Suppressor macrophage treated with lipopolysaccharide for 1 hour (primary cell): ENCODE results near the gene STPG3.

ENCODE experiments used
- DNase-seq, 3 donors: peaks; one replicate each; pipeline ENCODE4 v3.0.0-alpha.2; 2020 to 2022

STPG3 gene

DNA sequence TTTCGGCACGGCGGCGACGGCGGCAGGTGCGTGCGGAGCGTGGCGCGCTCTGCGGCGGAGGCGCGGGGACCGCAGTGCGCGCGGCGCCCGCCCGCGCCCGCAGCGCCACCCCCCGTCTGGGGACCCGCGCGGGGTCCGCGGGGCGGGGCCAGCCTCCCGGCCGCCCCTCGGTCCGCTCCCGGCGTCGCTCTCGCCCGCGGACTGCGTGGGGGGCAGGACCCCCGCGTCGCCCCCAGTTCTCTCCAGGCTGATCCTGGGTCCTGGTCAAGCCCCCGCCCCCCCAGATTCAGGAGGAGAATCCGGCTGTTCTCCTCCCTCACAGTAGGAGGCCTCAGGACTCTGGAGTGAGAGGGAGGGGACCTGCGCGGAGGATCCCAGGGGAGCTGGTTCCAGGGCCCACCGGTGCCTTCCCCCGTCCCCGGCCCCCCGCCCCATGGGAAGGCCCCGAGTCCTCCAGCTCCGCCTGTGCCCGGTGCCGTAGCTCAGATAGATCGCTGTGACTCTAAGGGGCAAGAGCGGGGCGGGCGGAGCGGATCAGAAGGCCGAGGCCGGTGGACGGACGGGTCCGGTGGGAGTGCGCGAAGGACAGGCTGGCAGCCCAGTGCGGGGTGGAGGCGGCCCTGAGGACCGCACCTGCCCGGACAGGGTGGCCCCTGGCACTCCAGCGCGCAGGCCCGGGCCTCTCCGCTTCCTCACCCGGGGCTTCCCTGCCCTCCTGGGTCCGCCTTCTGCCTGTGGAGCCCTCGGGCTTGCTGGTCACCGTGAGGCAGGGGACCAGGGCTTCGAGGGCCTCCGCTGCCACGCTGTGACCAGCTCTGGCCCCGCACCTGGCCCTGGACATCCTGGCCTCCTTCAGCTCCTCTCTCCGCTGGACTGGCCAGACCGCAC lies 28.7 kb upstream of the STPG3 start, which contains the start of gene RNF208:
RNF208 (minus strand) TSS at position 51 of the 888 bp plus-strand sequence. CDS start 1,028 bp downstream, outside the sequence.
- peak in 2 of 3 donors; percentile 9 to 45 for DNase-seq

DNA sequence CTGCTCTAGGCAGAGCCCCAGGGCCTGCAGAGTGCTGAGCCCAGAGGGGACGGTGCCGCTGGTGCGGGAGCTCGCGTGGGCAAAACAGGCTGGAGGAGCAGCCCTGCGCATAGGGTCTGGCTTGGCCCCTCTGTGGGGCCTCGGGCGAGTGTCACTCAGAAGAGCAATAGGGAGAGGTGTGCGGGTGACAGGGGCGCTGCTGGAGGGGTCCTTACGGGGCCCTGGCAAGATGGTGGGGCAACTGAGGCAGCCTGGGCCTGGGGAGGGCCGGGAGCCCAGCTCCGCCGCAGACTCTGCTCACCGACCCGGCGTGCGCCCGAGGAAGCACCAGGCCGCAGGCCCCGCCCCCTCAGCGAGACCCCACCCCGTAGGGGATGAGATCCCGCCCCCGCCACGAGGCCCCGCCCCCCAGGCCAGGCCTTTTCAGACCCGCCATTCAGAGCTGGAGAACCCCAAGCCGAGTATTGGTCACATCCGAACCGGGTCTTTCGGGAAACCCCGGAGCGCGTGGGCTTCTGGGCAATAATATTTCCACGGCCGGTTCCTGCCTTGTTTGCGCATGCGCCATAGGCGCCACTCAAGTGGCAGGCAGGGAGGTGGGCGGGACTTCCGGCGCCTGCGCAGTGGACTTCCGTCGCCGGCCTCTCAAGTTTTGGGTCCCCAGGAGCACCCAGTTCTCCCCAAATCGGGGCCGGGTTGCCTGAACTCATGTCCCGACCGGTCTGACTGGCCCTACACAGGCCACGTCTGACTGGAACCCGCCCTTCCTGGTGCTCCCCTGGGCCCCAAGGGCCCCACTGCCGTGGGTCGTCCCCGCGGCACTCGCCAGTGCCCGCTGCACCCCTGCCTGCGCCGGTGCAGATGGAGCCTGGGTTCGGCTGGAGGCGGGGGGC lies 27.8 kb upstream of the STPG3 start:
- peak; percentile 99 to 100 (median 100) for DNase-seq

DNA sequence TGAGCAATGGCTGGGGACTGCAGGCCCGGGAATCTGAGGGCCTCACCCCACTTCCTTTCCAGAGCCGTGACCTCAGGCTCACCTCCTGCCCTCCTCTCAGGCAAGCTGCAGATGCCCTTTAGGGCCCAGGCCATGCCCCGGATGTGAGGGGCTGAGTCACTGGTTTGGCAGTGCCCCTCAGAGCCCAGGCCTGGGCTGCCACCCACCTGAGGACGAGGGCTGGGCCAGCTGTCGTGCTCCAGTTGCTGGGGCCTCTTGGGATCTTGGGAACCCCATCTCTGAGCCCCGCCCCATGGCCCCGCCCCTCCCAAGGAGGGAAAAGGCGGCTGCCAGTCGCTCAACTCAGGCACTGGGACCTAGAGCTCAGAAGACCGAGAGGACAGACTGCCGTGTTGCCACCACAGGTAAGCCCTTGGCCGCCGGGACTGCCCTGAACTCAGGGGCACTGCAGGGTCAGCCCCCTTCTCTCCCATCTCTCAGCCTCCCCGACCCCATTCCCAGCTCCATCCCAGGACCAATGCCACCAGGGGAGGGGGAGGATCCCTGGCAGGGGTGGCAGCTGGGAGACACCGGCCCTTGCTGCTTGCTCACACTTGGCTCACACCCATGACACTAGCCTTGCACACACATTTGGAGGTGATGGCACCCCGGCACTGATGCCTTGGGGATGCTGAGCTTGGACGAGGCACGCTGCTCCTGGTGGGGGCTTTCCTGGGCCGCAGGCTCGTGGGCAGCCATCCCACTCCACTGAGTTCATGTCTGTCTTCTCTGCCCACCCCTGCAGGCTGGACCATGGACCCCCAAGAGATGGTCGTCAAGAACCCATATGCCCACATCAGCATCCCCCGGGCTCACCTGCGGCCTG lies 26.0 kb upstream of the STPG3 start, which contains the start of gene CYSRT1:
CYSRT1 (plus strand) TSS at position 345 of the 865 bp plus-strand sequence; CDS start at position 793, 448 bp downstream.
- peak; percentile 29 to 42 (median 41) for DNase-seq

DNA sequence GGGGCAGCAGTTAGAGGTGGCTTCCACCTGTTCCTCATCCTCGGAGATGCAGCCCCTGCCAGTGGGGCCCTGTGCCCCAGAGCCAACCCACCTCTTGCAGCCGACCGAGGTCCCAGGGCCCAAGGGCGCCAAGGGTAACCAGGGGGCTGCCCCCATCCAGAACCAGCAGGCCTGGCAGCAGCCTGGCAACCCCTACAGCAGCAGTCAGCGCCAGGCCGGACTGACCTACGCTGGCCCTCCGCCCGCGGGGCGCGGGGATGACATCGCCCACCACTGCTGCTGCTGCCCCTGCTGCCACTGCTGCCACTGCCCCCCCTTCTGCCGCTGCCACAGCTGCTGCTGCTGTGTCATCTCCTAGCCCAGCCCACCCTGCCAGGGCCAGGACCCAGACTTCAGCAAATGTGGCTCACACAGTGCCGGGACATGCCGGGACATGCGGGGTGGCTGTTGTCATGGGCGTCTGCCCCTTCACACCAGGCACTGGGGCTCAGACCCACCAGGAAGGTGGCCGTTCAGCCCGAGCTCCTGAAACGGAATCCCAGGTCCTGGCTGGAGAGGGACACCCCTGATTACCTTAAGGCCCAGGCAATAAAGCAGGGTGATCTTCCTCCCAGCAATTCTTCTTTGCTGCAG lies 25.3 kb upstream of the STPG3 start:
- DNase-seq, result no peak

DNA sequence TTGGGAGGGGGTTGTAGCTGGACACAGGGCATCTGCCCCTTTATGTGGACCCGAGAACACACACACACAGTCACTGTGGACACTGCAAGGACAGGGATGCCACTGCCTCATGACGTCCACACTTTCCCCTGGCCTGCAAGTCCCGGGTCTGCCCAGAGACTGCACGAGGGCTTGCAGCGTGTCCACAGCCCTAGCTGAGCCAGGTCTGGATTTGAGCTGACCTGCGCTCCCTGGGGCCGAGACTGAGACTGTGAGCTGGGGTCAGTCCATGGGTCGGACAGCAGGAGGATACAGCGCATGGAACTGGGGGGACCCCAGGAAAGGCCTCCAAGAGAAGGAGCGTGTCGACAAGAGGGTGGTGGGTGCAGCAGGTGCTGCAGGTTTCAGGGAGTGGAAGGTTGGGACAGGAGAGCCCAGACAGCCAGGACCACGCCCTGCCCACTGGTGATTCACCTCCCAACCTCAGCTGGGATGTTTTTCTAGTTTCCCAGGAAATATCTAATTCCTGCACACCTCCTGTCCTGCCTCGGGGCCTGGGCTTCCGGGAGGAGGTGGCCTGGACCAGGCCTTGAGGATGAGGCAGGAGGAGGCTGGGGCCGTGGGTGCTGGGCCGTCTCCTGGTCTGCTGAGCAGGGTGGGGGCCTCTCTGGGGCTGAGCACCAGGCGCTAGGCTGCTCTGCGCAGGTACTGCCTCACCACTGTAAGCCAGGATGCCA lies 24.6 kb upstream of the STPG3 start:
- no peak for DNase-seq

DNA sequence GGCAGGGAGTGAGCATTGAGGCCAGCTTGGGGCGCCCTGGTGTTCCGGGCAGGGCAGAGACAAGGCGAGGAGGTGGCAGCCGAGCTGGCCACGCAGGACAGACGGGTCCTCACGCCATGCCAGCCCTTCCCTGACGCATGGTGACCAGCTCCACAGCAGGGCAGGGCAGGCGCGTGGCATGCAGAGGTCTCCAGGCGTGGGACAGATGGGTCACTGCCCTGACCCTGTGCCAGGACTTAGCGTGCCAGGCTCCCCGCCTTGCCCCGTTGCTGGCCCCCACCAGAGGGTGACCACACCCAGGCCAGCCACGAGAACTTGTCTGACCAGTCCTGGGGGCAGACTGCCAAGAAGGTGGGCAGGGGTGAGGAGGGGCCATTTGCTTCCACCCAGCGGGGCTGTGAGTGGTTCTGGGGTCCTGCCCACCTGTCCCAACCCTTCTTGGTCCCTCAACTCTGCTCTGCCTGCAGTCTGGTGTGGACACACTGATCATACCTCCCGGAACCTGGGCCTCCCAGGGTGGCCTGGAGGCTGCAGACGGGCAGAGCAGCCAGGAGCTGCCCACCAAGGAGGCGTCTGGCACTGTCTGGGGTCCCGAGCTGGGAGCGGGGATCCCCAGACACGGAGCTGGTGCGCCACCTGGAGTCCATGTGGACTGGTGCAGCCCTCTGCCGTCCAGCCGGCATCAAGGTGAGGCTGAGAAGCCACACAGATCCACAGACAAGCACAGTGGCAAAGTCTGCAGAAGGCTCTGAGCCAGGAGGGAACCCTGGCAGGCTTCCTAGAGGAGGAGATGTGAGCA lies 23.8 kb upstream of the STPG3 start, which contains the start of gene RNF224:
RNF224 (plus strand) TSS at position 449 of the 799 bp plus-strand sequence. CDS start 834 bp downstream, outside the sequence.
- DNase-seq, result peak; percentile 70 to 85 (median 79)

DNA sequence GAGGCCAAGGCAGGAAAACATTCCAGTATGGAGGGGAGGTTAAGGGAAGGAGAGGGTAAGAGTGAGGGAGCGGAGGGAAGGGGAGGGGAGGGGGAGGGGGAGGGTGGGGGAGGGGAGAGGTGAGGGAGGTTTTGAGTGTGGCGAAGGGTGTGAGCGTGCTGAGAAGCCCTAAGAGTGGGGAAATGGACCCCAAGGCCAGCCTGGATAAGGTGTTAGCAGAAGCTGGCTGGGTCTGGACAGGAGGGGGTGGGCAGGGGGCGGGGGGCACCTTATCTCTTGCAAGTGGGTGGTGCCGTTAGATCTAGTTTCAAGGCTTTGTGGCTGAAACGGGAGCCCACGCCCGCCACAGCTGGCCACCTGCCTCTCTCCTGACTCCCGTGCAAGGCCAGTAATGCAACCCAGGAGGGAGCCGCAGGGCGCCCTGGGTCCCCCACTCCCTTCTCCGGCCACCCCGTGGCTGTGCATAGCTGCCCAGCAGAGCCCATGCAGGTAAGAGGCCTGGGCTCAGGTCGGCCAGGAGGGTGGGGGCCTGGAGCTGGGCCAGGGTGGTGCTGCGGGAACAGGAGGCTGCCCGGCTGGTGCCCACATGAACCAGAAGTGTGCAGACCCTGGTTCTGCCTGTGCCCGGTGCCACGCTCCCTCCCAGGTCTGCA lies 23.1 kb upstream of the STPG3 start:
- DNase-seq, result no peak

DNA sequence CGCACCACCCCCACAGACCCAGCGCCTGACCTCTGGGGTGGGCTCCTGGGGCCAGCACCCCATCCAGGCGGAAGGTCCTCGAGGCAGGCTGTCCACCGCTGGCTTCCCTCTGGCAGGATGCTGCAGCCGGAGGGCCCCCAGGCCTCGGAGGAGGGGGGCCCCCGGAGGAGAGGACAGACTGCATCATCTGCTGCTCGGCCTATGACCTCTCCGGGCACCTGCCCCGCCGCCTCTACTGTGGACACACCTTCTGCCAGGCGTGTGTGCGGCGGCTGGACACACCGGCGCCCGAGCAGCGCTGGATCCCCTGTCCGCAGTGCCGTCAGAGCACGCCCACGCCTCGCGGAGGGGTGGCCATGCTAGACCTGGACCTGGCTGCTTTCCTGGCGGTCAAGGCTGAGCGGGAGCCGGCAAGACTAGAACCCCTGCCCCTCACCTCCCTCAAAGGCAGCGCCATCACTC lies 22.5 kb upstream of the STPG3 start:
- DNase-seq, result no peak

DNA sequence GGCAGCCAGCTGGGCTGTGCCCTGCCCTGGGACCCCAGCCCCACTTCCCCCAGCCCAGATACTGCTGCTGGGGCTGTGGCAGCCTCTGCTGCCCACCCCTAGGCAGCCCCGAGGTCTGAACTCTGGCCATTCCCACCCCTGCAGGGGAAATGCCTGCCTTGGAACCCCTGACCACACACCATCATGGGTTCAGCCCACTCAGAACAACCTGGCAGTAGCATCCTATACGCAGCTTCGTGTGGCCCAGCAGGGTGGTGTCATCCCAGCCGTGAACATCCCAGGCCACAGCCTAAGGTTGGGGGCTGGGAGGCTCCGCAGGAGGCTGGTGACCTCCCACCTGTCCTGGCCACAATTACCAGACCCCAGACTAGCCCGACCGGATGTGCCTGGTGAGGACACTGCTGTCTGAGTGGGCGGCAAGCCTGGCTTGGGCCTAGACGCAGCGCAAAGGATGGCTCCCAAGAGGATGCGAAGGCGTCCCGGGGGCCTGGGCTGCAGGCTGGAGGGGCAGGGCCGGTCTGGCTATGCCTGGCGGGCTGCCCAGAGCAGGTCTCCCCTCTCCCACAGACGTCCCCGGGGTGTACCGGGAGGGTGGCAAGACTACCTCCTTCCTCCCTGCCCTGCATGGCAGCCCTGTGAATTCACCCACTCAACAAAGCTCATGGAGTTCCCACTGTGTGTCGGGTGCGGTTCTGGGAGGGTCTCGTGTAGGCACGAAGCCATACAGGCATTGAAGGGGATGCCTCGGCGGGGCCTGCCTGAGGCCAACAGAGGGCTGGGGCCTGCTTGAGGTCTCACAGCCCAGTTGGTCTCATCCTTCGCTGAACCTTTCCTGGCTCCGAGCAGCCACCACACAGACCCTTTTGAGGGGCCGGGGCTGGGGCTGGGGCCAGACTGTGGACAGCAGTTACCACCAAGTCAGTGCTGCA lies 21.9 kb upstream of the STPG3 start:
- no peak for DNase-seq

DNA sequence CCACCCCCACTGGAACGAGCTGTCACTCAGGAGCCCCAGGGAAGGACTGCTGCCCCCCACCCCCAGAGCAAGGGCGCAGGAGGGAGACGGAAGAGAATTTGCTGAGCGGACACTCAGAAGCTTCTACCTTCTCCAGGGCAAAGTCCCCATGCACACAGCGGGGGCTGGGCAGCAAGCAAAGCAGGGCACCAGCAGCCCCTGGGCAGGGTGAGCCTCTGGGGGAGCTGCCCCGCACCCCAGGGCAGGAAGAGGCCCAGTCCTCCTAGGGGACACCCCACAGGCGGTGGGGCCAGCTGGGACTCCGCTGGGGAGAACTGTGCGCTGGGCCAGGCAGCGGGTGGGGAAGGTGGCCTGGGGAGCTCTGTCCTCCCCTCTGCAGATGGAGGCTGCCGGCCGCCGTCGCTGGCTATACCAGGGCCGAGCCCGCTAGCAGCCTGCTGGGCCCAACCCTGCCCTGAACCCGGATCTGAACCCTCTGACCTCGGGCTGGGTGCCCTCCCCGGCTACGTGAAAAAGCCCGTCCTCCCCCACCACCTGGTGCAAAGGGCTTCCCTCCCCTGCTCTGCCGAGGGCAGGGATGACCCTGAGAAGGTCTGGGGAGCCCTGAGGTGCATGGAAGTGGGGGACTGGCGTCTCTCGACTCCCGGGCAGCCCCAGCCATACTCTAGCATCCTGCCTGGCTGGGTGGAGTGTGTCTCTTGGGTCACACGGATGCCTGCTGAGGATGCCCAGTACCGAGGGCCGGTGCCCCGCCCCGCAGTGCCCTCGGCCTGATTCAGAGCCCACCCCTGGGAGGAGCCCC lies 21.0 kb upstream of the STPG3 start:
- no peak for DNase-seq

DNA sequence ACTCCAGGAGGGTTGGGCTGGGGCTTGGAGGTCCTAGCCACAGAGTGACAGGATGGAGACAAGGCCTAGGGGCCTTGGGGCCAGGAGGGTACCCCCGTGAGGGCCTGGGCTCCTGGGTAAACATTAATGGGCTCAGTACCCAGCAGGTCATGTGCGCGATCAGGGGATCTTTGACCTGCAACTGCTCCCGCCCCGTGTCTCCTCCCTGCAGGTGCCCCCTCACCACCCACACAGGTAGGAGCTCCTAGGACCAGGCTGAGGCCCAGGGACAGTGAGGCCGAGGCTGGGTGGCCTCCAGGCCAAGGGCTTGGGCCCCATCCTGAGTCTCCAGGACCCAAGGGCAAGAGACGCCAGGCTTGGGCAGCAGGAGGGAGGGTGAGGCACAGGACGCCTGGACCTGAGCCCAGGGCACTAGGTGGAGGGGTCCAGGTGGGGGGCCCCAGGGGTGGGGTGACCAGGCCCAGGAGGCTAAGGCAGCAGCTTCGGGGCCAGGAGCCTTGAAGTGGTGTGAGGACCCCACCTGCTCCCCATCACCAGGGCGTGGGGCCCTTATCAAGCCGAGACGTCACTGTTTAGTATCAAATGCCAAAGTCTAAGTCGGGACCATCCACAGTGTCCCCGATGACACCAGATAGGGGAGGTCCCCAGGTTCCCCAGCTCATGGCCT lies 20.2 kb upstream of the STPG3 start, which contains the start of gene SLC34A3:
SLC34A3 (plus strand) TSS at position 197 of the 667 bp plus-strand sequence. CDS start 802 bp downstream, outside the sequence.
- no peak for DNase-seq

DNA sequence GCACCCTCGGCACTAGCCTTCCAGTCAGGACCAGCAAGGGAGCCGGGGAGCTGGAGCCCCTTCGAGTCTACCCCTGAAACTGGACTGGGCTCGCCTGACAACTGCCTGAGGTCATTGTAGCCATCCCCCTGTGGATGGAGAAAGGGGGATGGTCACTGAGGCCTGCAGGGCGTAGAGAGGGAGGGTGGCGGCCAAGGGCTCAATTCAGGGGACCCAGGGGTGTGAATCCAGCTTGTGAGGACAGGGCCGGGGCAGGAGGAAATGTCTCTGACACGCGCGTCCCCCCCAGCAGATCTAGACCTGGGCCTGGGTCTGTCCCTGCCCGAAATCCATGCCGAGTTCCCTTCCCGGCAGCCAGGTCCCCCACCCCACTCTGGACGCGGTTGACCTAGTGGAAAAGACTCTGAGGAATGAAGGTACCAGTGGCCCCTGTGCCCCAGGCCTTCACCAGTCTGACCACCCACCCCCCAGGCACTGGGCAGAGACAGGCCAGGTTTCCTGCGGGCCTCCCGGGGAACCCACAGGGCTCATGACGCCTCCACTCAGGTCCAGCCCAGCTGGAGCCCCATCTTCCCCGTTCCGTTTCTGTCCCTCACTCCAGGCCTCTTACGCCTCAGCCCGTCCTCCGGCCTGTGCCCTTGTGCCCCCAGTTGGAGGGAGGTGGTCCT lies 19.6 kb upstream of the STPG3 start:
- DNase-seq, result no peak

DNA sequence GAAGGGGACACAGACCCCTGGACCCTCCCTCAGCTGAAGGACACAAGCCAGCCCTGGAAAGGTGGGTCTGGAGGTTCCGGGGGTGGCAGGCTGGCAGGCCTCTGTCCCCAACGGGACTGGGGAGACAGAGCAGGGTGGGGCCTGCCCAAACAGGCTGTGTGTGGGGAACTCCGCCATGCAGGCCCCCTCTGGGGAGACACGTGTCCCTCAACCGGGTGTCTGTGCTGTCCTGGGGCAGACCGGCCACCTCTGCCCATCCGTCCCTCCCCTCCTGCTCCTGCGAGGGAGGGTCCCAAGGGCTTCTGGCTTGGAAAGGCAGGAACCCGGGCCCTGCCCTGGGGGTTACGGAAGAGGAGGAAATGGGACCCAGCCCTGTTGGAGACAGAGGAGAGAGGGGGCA lies 19.0 kb upstream of the STPG3 start:
- no peak for DNase-seq

DNA sequence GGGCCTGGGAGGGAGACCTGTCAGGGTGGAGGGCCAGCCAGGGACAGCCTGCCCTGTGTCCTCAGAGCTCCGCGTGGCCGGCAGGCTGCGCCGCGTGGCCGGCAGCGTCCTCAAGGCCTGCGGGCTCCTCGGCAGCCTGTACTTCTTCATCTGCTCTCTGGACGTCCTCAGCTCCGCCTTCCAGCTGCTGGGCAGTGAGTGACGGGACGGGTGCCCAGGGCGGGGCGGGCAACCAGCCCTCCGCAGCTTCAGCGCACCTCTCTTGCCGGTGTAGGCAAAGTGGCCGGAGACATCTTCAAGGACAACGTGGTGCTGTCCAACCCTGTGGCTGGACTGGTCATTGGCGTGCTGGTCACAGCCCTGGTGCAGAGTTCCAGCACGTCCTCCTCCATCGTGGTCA lies 18.6 kb upstream of the STPG3 start:
- DNase-seq, result no peak

DNA sequence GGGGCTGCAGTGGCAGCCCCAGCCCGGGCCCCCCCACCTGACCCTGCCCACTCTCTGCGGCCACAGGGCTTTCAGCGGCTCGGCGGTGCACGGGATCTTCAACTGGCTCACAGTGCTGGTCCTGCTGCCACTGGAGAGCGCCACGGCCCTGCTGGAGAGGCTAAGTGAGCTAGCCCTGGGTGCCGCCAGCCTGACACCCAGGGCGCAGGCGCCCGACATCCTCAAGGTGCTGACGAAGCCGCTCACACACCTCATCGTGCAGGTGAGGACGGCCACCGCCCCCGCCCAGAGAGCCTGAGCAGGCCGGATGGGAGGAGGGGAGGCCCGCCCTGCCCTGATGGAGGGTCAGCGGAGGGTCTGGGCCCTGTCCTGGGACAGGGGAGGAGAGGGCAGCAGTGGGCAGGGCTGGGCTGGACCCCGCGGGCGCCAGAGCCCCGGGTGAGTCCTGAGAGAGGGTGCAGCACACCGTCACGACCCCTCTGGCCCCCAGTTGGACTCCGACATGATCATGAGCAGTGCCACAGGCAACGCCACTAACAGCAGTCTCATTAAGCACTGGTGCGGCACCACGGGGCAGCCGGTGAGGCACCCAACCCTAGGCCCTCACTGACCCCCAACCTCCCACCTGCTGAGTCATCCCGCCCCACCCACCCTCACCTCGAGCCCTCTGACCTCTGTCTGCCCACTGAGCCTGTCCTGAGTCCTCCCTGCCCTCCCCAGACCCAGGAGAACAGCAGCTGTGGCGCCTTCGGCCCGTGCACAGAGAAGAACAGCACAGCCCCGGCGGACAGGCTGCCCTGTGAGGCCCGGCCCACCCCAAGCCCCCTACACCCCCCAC lies 17.7 kb upstream of the STPG3 start:
- no peak for DNase-seq
